Peyer's patch (tissue), 4 donors: ENCODE measurements around the gene WWTR1.

Experiments
- CTCF ChIP-seq, 6 experiments: fragments of 450-650 bp in 4 of 6; fragments of 200-600 bp in 2 of 6; sonication (generic) in 1 of 6; IDR thresholded peaks; one replicate each; pipeline ENCODE4 v1.5.1; 2017 to 2019; ENCODE audit warnings: antibody characterized with exemption in 6 of 6, mild to moderate bottlenecking in 3 of 6, moderate library complexity in 1 of 6
- POLR2A ChIP-seq, 2 donors: fragments of 450-650 bp; IDR thresholded peaks; one replicate each; pipeline ENCODE4 v1.5.1; 2017; ENCODE audit warnings: antibody characterized with exemption in 2 of 2, mild to moderate bottlenecking in 2 of 2, moderate library complexity in 2 of 2

DNA sequence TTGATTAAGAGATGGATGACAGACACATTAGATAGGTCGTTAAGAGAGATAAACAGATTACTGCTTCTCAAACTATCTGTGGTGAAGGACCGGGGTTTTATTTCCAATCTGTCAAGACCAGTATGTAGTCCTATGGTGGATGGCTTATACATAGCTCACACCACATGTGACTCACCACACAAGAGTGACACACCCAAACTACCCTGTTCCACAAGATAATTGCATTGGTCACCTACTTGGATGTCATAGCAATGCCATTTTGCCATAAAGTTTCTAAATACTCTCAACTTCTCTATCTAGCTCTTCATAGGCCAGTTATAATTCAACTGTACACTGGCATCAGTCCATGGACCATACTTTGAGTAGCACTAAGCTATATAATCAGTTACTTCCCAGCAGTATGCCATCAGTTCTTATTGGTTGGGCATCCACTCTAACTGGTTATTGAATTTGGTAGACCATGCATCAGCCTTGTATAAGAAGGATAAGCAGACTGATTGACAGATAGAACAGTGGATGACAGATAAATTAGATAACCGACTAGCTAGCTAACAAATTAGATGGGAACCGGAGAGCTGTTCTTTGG is 11.6 kb downstream of the WWTR1 start:
- TF ChIP-seq POLR2A (IDR thresholded peaks at IDR 0.05) (no peak), CTCF (IDR thresholded peaks at IDR 0.05) (no peak)
